Suprapubic skin (tissue), 4 donors: ENCODE measurements around the gene MAPK12.

ENCODE experiments used
- CTCF ChIP-seq, 2 donors: fragments of 200-600 bp in 1 of 2; fragments of 450-650 bp in 1 of 2; sonication (generic) in 1 of 2; IDR thresholded peaks; one replicate each; pipeline ENCODE4 v1.5.1; 2016 to 2019; ENCODE audit warnings: antibody characterized with exemption in 2 of 2, mild to moderate bottlenecking in 1 of 2, moderate library complexity in 1 of 2
- EP300 ChIP-seq: sonication (generic); formaldehyde crosslinking; IDR thresholded peaks from one replicate; pipeline ENCODE4 v1.6.1; 2017; ENCODE audit warnings: antibody characterized with exemption
- POLR2A ChIP-seq, 2 donors: fragments of 450-650 bp; IDR thresholded peaks; one replicate each; pipeline ENCODE4 v1.6.1; 2017; ENCODE audit warnings: antibody characterized with exemption in 2 of 2, mild to moderate bottlenecking in 2 of 2, moderate library complexity in 2 of 2
- POLR2AphosphoS5 ChIP-seq, 3 donors: sonication (generic); formaldehyde crosslinking; IDR thresholded peaks; one replicate each; pipeline ENCODE4 v1.6.1; 2017; ENCODE audit warnings: antibody characterized with exemption in 3 of 3

- no peak for TF ChIP-seq CTCF (IDR thresholded peaks at IDR 0.05)
- no peak for TF ChIP-seq POLR2AphosphoS5 (IDR thresholded peaks at IDR 0.05)
- no peak for TF ChIP-seq POLR2A (IDR thresholded peaks at IDR 0.05)
- no peak for TF ChIP-seq EP300
These were observed 36.8 kb upstream of the MAPK12 start for GRCh38 chr22:50298266-50298637.
